Measurements from ENCODE around the gene DEGS1. TPM values are rescaled to one million over a fixed set of nuclear protein-coding genes. Genes with fewer than 3 reads are reported as not detected.

The DEGS1 gene
- total RNA-seq, 4 donors from 2014 or later = 35.9 to 119 (median 53.2) TPM

DNA sequence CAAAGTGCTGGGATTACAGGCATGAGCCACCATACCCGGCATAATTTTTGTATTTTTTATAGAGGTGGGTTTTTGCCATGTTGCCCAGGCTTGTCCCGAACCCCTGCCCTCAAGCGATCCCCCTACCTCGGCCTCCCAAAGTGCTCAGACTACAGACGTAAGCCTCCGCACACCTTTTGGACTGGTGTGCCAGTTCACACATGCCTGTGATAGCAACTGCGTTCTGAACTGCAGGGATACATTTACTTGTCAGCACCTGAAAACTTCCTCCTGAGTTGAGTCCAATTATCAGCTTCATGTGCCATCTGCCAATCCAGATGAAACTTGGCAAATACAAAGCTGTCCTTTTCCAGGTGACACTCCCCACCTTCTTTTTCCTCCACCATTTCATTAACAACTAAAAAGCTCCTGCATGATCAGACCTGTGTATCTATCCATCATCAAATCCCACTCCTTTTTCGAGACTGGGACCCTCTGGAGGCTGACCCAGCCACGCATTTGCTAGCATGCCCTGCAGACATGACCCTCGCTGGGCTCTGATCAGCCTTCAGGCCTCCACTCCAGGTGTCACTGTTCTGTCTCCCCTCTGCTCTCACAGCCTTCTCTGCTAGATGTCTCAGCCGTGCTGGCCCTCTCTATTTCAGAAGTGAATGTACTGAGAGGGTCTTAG is 2.1 kb upstream of the DEGS1 start:
- no peak for DNase-seq
- Histone ChIP-seq H3K27me3 (no peaks in the 10 kb centered on the region), H3K36me3 (no peaks in the 10 kb centered on the region), H3K9me3 (no peaks in the 10 kb centered on the region), H3K4me1 (no peaks in the 10 kb centered on the region), H3K27ac (no peak overlapping the region), H3K4me3 (no peak overlapping the region)
- no peak for TF ChIP-seq POLR2A (IDR thresholded peaks at IDR 0.05)
- TF ChIP-seq, protein P1, sequence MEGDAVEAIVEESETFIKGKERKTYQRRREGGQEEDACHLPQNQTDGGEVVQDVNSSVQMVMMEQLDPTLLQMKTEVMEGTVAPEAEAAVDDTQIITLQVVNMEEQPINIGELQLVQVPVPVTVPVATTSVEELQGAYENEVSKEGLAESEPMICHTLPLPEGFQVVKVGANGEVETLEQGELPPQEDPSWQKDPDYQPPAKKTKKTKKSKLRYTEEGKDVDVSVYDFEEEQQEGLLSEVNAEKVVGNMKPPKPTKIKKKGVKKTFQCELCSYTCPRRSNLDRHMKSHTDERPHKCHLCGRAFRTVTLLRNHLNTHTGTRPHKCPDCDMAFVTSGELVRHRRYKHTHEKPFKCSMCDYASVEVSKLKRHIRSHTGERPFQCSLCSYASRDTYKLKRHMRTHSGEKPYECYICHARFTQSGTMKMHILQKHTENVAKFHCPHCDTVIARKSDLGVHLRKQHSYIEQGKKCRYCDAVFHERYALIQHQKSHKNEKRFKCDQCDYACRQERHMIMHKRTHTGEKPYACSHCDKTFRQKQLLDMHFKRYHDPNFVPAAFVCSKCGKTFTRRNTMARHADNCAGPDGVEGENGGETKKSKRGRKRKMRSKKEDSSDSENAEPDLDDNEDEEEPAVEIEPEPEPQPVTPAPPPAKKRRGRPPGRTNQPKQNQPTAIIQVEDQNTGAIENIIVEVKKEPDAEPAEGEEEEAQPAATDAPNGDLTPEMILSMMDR (IDR thresholded peaks at IDR 0.05) = no peak
- intact Hi-C loops (cut with DNase I; ENCODE audit: low total_unique reads) = no loop called here

- DNase-seq = no peak
- Histone ChIP-seq H3K27ac (no peak overlapping the region), H3K4me3 (no peak overlapping the region), H3K27me3 (no peaks in the 10 kb centered on the region), H3K4me1 (no peaks in the 10 kb centered on the region), H3K36me3 (no peaks in the 10 kb centered on the region), H3K9me3 (no peaks in the 10 kb centered on the region)
- intact Hi-C loops (cut with DNase I; ENCODE audit: low total_unique reads) = no loop called here
- TF ChIP-seq, protein P1 (IDR thresholded peaks at IDR 0.05) = no peak
- no peak for TF ChIP-seq POLR2A (IDR thresholded peaks at IDR 0.05)
Measured at GRCh38 chr1:224181453-224181810, 1.6 kb upstream of the DEGS1 start.

- H3K27ac ChIP-seq = peak overlapping the region; percentile 88 to 95
- no peak for TF ChIP-seq POLR2A (IDR thresholded peaks at IDR 0.05)
- TF ChIP-seq, protein P1 (IDR thresholded peaks at IDR 0.05) = no peak
- no peaks in the 10 kb centered on the region for H3K36me3 ChIP-seq
- DNase-seq = no peak
- H3K4me3 ChIP-seq = peak overlapping the region; percentile 74 to 94
- H3K9me3 ChIP-seq = no peaks in the 10 kb centered on the region
- intact Hi-C loops (cut with DNase I; ENCODE audit: low total_unique reads) = no loop called here
- H3K4me1 ChIP-seq = no peaks in the 10 kb centered on the region
- no peaks in the 10 kb centered on the region for H3K27me3 ChIP-seq
Measured at GRCh38 chr1:224182057-224182865, 779 bp upstream of the DEGS1 start.

- Histone ChIP-seq H3K27ac (peak overlapping the region; percentile 88 to 95), H3K4me1 (no peaks in the 10 kb centered on the region), H3K36me3 (no peaks in the 10 kb centered on the region), H3K27me3 (no peaks in the 10 kb centered on the region), H3K4me3 (peak overlapping the region; percentile 74 to 94), H3K9me3 (no peaks in the 10 kb centered on the region)
- DNase-seq = peak; percentile 38 to 59
- no peak for TF ChIP-seq POLR2A (IDR thresholded peaks at IDR 0.05)
- TF ChIP-seq, protein P1 (IDR thresholded peaks at IDR 0.05) = no peak
- intact Hi-C loops (cut with DNase I; ENCODE audit: low total_unique reads) = no loop called here
Measured at GRCh38 chr1:224183591-224184312, 712 bp downstream of the DEGS1 start.

GRCh38 chr1:224185208-224185607 is 2.2 kb downstream of the DEGS1 start:
- H3K27me3 ChIP-seq = no peaks in the 10 kb centered on the region
- H3K9me3 ChIP-seq = no peaks in the 10 kb centered on the region
- intact Hi-C loops (cut with DNase I; ENCODE audit: low total_unique reads) = no loop called here
- no peak overlapping the region for H3K4me3 ChIP-seq
- no peaks in the 10 kb centered on the region for H3K36me3 ChIP-seq
- no peak overlapping the region for H3K27ac ChIP-seq
- DNase-seq = no peak
- no peak for TF ChIP-seq POLR2A (IDR thresholded peaks at IDR 0.05)
- TF ChIP-seq, protein P1 (IDR thresholded peaks at IDR 0.05) = no peak
- H3K4me1 ChIP-seq = no peaks in the 10 kb centered on the region
